Raji (cell line): ENCODE results near the gene EFCAB8.
A peak's percentile ranks its signal among the peaks of the same experiment; 100 is the strongest.

ENCODE experiments used
- POLR2A ChIP-seq: IDR thresholded peaks from 2 replicates; pipeline ENCODE4 v1.6.1; 2011; ENCODE audit warnings: low read depth, low read length, control low read depth; ENCODE audit not compliant: insufficient read depth

EFCAB8 gene, protein sequence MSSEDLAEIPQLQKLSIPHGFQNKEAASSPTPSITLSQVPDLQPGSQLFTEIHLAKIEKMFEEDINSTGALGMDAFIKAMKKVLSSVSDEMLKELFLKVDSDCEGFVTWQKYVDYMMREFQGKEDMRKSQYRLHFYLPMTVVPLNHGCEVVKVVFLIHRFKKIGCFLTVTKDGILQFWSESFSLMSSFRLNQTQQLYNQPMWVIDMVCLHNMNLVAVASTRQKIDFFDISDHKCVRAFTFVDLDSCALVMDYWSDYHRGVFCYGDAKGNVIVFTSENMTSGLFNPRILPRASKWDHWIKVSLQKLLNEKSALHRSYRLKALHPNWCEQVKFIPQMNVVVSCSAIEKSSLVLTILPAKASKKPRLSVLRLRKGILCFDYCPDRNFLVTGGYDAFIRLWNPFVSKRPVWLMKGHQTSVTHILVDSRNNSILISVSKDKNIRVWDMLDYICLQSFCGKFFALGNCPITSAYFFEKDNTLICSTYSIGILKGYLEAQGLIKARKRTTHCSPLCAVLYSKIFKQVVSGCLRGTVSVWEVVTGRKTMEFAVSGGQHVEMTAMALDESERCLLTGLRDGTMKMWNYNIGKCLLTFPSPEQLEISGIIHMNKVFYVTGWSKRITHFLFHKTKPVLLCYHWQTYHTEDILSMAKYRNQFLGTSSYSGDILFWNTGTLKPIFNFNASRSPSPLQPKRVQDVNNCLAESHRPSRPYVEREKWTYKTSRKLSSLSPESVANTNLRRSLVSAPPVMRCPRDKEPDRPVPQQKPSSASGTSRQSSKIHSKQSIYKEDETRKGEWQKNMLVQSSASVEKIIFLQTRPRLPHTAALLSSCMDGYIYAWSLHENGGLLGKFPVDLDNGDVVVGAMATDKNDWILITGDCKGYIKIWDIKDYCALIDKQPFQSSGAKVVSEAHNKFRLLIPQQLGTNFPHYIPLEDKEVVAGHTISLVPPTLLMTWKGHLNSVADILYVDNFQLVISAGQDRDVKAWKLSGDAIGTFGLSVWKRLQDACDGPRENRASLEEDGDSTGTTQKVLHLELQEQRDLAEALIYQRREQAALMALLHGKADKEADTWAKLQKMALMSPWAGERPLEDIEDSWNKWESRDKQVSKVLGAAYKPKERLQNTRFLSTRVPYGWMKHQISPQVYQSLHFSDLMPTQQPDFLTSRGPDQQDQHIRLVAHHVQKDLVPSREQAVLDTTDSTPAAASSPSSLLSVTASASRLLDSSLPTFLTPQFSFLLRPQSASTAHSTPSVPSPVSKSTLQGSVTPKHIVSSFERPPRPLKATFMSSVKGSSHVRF

GRCh38 chr20:32858701-32859372 lies at the start of gene EFCAB8:
TSS of gene EFCAB8 (plus strand) at chr20:32858923. CDS start at chr20:32863793, 4,870 bp downstream.
- no peak for TF ChIP-seq POLR2A

GRCh38 chr20:32809907-32810306 lies 48.8 kb upstream of the EFCAB8 start:
- no peak for TF ChIP-seq POLR2A

DNA sequence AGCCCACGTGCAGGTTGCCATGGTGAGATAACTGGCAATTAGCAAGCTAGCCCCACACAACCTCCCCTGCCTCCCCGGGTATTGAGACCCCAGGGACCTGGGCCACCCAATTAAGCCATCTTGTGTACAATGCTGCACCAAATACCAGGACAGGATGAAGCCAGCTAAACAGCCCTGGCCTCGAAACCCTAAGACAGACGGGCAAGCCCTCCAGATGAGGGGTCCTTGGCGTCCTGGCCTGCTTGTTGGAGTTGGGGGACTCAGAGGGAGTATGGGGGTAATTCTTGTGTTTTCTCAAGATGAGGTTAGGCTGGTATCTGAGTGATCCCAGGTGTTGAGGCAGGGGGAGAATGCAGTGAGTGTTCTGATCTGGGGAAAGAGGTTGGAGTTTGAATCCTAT lies 47.8 kb upstream of the EFCAB8 start:
- no peak for TF ChIP-seq POLR2A

DNA sequence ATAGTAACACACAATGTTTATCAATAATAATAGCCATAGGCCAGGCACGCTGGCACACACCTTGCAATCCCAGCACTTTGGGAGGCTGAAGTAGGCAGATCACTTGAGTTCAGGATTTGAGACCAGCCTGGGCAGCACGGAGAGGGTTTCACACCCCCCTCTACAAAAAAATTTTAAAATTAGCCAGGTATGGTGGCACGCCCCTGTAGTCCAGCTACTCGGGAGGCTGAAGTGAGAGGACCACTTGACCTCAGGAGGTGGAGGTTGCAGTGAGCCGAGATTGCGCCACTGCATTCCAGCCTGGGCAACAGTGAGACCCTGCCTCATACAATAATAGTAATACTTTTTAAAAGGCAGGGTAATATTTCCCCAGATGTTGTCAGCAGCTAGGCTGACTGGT lies 46.8 kb upstream of the EFCAB8 start:
- TF ChIP-seq POLR2A = no peak

DNA sequence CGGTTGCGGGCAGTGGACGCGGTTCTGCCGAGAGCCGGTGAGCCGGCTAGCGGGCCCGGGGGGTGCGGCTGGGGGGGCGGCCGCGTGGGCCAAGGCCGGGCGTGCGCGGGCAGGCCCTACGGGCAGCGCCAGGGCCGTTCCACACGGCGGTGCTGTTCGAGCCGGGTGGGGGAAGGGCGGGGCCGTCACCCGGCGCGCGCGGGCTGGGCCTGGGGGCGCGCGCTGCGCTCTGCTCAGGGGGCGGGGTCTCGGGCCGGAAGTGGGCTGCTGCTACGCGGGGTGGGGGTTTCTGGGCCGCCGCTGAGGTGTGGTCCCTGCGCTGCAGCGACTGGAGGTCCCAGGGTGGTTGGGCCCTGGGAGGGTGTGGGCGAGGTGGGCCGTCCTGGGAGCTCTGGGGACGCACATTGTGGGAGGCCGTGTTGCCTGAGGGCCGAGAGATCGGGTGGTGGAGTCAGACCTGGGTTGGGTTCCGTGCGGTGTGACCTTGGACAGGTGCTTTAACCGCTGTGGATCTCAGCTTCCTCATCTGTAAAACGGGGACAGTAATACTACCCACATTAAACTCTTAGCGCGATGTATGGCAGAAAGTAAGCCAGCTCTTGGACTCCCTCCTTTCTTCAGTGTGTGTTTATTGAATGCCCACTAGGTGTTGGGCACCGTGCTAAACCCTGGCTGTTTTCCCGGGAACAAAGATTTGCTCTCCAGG lies 38.6 kb upstream of the EFCAB8 start:
- TF ChIP-seq POLR2A = peak; percentile 65

- no peak for TF ChIP-seq POLR2A
Observed at GRCh38 chr20:32820698-32821377, 37.9 kb upstream of the EFCAB8 start.

GRCh38 chr20:32822225-32822624 lies 36.5 kb upstream of the EFCAB8 start:
- TF ChIP-seq POLR2A = no peak

- TF ChIP-seq POLR2A = no peak
Observed at GRCh38 chr20:32823078-32823477, 35.6 kb upstream of the EFCAB8 start.

DNA sequence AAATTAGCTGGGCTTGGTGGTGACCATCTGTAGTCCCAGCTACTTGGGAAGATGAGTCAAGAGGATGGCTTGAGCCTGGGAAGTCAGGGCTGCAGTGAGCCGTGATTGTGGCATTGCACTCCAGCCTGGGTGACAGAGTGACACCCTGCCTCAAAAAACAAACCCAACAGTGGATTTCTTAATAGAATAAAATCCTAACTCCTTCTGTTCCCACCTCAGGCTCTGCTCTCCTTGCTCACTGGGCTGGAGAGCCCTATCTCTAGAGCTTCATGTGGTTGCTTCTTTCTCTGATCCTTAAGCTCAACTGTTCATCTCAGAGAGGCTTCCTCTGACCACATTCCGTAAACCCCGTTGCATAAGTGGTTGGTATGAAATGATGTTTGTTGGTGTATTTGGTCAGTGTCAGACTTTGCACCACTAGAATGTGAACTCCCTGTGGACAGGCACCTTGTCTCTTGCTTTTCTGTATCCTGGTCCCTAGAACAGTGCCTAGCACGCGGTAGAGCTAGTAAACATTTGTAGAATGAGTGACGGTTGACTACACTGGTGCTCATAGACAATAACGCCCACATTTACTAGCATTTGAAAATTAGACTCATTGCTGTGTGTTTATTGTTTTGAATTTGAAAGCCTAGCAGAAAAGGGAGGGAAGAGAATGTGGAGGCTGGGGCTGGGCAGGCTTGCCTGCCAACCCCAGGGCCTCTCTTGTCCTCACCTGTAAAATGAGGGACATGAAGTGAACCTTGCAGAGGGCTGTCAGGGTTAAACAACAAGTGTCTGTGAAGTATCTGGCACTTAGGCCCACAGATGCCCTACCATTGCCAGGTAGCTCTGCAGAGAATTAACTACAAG lies 34.8 kb upstream of the EFCAB8 start:
- no peak for TF ChIP-seq POLR2A

DNA sequence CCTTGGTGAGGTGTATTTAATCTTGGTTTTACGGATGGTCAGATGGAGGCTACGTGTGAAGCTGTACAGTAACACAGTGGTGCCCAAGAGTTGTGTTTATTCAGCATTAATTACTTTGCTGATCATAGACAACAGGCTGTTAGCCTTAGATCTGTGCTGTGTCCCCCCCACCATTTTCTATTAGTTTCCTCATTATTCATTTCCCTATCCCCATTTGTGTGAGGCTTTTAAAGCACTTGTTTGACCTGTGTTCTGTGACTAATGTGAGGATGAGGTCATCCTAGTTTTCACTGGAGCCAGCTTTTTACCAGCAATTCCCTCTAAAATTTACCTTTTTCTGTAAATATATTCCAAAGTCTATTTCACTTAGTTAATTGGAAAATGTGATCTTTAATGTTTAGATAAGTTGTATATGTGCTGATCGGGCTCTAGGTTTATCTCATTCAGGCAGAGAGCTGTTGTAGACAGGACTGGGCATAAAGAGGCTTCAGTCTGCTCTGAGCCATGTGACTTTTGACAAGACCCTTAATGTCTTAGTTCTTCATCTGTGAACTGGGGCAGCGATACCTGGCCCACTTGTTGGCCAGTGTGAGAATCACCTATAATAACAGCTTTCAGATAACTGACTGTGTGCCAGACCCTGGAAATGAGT lies 30.6 kb upstream of the EFCAB8 start:
- no peak for TF ChIP-seq POLR2A

- no peak for TF ChIP-seq POLR2A
Observed at GRCh38 chr20:32829311-32830005, 29.3 kb upstream of the EFCAB8 start.

GRCh38 chr20:32830437-32830836 lies 28.3 kb upstream of the EFCAB8 start:
- TF ChIP-seq POLR2A = no peak

DNA sequence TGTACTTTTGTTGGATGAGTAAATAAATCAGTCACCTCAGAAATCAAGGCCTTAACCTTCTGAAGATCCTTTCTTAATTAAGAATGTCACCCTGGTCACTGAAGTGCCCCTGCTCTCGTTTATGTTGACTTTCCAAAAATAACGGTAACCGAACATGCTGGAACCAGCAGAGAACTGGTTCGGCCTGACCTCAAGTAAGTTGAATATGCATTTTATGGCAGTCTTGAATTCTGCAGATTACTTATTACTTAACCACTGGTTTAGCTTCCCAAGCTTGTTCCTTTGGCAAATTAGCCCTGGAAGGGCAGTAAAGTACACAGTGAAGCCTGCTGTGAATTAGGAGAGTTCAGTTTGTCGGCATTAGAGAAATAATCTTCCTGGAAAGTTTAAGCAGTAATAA lies 26.7 kb upstream of the EFCAB8 start:
- no peak for TF ChIP-seq POLR2A
